ENCODE measurements around the gene PIAS1. TPM values are rescaled to one million over a fixed set of nuclear protein-coding genes. Genes with fewer than 3 reads are reported as not detected.

The PIAS1 gene
- total and polyA plus RNA-seq, 9 of the 15 experiments (the other 6 are each of a cell fraction or from before 2014, with no cell fraction given) = 18.0 to 59.1 (median 28.5) TPM

DNA sequence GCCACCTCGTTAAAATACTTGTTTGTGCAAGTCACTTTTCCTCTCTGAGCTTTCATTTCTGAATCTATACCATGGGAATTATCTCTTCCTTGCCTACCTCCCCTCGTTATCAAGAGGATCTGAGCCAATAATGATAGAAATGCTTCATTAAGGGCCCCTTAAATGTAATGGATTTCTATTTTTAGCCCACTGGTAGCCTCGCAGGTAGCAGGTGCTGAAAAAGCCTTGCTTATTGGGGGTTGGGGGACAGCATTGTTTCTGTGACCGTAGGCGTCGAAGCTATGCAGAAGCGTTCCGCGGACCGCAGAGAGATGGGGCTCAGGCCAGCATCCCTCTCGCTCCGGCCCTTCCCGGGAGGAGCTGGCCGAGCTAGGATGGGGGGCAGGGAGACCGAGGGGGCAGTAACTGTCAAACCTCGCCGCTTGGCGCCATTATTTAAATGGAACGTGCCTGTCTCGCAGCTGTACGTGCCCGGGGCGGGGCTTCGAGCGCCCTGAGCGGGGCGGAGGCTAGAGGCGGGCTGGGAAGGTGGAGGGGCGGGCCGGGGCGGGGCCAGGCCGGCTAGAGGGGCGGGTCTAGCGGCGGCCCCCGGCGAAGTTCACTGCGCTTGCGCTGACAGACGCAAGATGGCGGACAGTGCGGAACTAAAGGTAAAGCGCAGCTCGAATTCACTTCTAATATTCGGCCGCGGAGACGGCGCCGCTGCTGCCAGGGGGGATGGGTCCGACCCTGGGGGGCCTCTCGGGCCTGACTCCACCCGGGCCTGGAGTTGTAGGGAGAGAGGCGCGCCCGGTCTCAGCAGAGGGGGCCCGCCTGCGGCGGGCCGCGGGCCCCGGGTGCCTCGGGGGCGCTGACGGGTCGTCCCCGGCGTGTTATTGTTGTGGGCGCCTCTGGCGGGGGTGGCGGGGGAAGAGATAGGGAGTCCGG, at the start of gene PIAS1 (continued):
- TF ChIP-seq HMG20A (CRISPR knock-in tag; conservative IDR thresholded peaks at IDR 0.05) (no peak), RNF2 (IDR thresholded peaks at IDR 0.05) (peak; percentile 82), MAZ (CRISPR knock-in tag; conservative IDR thresholded peaks at IDR 0.05 in 1 of 2, IDR thresholded peaks at IDR 0.05 in 1 of 2) (peak; percentile 36 to 59; a peak in 3 of 4 replicates), ELF2 (CRISPR knock-in tag; IDR thresholded peaks at IDR 0.05) (no peak), NCOA4 (IDR thresholded peaks at IDR 0.05; ENCODE audit: partially characterized antibody) (no peak), ATF7 (IDR thresholded peaks at IDR 0.05) (0 out of 2 replicates have a peak, but pooled peaks have one; percentile 9), PTBP1 (IDR thresholded peaks at IDR 0.05; ENCODE audit: low read depth, low read length) (no peak), STAT5B (CRISPR knock-in tag; IDR thresholded peaks at IDR 0.05) (no peak), MTA1 (IDR thresholded peaks at IDR 0.05; ENCODE audit: borderline replicate concordance) (no peak), EP300 (IDR thresholded peaks at IDR 0.05; ENCODE audit: low read length) (peak; percentile 57), FOXJ2 (tag; IDR thresholded peaks at IDR 0.05) (no peak), ATF1 (CRISPR knock-in tag; IDR thresholded peaks at IDR 0.05) (no peak), ATF1 (tag; IDR thresholded peaks at IDR 0.05) (peak; percentile 59), SIN3A (IDR thresholded peaks at IDR 0.05; ENCODE audit: borderline replicate concordance in 2 of 2, control insufficient read depth in 1 of 2, low read depth in 2 of 2, low read length in 2 of 2) (peak; percentile 46 to 88; a peak in 2 of 4 replicates), GABPB1 (CRISPR knock-in tag; IDR thresholded peaks at IDR 0.05) (peak; percentile 46; the same call in 1 of the 2 replicates), DIDO1 (tag; IDR thresholded peaks at IDR 0.05; ENCODE audit: low read depth) (no peak)
- TF ChIP-seq, protein P1, sequence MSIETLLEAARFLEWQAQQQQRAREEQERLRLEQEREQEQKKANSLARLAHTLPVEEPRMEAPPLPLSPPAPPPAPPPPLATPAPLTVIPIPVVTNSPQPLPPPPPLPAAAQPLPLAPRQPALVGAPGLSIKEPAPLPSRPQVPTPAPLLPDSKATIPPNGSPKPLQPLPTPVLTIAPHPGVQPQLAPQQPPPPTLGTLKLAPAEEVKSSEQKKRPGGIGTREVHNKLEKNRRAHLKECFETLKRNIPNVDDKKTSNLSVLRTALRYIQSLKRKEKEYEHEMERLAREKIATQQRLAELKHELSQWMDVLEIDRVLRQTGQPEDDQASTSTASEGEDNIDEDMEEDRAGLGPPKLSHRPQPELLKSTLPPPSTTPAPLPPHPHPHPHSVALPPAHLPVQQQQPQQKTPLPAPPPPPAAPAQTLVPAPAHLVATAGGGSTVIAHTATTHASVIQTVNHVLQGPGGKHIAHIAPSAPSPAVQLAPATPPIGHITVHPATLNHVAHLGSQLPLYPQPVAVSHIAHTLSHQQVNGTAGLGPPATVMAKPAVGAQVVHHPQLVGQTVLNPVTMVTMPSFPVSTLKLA (conservative IDR thresholded peaks at IDR 0.05) = peak; percentile 70 to 91; a peak in 3 of 4 replicates
- TF ChIP-seq, protein P2, sequence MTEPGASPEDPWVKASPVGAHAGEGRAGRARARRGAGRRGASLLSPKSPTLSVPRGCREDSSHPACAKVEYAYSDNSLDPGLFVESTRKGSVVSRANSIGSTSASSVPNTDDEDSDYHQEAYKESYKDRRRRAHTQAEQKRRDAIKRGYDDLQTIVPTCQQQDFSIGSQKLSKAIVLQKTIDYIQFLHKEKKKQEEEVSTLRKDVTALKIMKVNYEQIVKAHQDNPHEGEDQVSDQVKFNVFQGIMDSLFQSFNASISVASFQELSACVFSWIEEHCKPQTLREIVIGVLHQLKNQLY (CRISPR knock-in tag; conservative IDR thresholded peaks at IDR 0.05) = no peak
- TF ChIP-seq, protein P3, sequence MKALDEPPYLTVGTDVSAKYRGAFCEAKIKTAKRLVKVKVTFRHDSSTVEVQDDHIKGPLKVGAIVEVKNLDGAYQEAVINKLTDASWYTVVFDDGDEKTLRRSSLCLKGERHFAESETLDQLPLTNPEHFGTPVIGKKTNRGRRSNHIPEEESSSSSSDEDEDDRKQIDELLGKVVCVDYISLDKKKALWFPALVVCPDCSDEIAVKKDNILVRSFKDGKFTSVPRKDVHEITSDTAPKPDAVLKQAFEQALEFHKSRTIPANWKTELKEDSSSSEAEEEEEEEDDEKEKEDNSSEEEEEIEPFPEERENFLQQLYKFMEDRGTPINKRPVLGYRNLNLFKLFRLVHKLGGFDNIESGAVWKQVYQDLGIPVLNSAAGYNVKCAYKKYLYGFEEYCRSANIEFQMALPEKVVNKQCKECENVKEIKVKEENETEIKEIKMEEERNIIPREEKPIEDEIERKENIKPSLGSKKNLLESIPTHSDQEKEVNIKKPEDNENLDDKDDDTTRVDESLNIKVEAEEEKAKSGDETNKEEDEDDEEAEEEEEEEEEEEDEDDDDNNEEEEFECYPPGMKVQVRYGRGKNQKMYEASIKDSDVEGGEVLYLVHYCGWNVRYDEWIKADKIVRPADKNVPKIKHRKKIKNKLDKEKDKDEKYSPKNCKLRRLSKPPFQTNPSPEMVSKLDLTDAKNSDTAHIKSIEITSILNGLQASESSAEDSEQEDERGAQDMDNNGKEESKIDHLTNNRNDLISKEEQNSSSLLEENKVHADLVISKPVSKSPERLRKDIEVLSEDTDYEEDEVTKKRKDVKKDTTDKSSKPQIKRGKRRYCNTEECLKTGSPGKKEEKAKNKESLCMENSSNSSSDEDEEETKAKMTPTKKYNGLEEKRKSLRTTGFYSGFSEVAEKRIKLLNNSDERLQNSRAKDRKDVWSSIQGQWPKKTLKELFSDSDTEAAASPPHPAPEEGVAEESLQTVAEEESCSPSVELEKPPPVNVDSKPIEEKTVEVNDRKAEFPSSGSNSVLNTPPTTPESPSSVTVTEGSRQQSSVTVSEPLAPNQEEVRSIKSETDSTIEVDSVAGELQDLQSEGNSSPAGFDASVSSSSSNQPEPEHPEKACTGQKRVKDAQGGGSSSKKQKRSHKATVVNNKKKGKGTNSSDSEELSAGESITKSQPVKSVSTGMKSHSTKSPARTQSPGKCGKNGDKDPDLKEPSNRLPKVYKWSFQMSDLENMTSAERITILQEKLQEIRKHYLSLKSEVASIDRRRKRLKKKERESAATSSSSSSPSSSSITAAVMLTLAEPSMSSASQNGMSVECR (CRISPR knock-in tag; IDR thresholded peaks at IDR 0.05) = peak; percentile 83
- TF ChIP-seq, protein P4, sequence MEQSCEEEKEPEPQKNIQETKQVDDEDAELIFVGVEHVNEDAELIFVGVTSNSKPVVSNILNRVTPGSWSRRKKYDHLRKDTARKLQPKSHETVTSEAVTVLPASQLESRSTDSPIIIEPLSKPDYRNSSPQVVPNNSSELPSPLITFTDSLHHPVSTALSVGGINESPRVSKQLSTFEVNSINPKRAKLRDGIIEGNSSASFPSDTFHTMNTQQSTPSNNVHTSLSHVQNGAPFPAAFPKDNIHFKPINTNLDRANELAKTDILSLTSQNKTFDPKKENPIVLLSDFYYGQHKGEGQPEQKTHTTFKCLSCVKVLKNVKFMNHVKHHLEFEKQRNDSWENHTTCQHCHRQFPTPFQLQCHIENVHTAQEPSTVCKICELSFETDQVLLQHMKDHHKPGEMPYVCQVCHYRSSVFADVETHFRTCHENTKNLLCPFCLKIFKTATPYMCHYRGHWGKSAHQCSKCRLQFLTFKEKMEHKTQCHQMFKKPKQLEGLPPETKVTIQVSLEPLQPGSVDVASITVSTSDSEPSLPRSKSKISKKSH (CRISPR knock-in tag; IDR thresholded peaks at IDR 0.05) = no peak

All from K562 (cell line).